Measurements from ENCODE around the gene NRIP1.

NRIP1 gene

DNA sequence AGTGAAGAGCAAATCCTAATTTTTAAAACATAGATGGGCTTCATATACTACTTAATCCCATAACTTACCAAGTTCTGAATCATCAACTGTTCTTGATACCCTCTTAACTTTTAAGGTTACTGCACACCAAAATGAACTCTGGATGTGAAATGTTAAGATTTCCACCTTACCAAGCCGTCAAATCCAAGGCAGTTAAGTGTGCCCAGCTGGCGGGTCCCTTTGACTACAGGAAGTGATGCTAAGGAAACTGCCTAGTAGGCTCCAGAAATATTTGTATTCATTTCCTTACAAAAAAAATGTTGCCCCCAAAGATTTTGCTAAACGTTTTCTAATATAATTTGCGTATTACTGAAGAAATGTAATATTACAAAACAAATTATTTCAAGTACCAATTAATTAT is 10.7 kb downstream of the NRIP1 start:
- H3K4me3 ChIP-seq (ENCODE audit: low read length): no peak overlapping the region
- H3K27me3 ChIP-seq (replicated peaks; ENCODE audit: insufficient read depth, low read length): no peaks in the 10 kb centered on the region
- H3F3A ChIP-seq (ENCODE audit: insufficient read depth, low read length): no peaks in the 10 kb centered on the region
- no peak overlapping the region for H3K9ac ChIP-seq (ENCODE audit: low read length)
- H3K36me3 ChIP-seq (replicated peaks; ENCODE audit: insufficient read depth, low read length): no peaks in the 10 kb centered on the region
- no peaks in the 10 kb centered on the region for H3K9me3 ChIP-seq (replicated peaks; ENCODE audit: insufficient read depth, low read length)
- H3K27ac ChIP-seq (ENCODE audit: low read length): no peak overlapping the region
- no peak overlapping the region for H2AFZ ChIP-seq (ENCODE audit: low read length)
- H4K20me1 ChIP-seq (ENCODE audit: insufficient read depth, low read length): no peaks in the 10 kb centered on the region
- no peak overlapping the region for H3K4me2 ChIP-seq (ENCODE audit: low read depth, low read length)
- no peak for DNase-seq
- no peaks in the 10 kb centered on the region for H3K9me2 ChIP-seq (replicated peaks; ENCODE audit: insufficient read depth, low read length)
- no peaks in the 10 kb centered on the region for H3K4me1 ChIP-seq (ENCODE audit: low read length)
- H3K79me2 ChIP-seq (ENCODE audit: low read length): peaks cover 50% of the 10 kb centered on the region
- TF ChIP-seq EZH2 (optimal IDR thresholded peaks at IDR 0.05; ENCODE audit: low read depth, low read length) (no peak), EZH2phosphoT487 (IDR thresholded peaks at IDR 0.05; ENCODE audit: low read length) (no peak), CTCF (IDR thresholded peaks at IDR 0.05; ENCODE audit: low read length) (no peak)

- Histone ChIP-seq H3K4me3 (ENCODE audit: low read length) (no peak overlapping the region), H3K27ac (ENCODE audit: low read length) (no peak overlapping the region), H3F3A (ENCODE audit: insufficient read depth, low read length) (no peaks in the 10 kb centered on the region), H3K4me1 (ENCODE audit: low read length) (no peaks in the 10 kb centered on the region), H3K27me3 (replicated peaks; ENCODE audit: insufficient read depth, low read length) (no peaks in the 10 kb centered on the region), H2AFZ (ENCODE audit: low read length) (no peak overlapping the region), H3K9ac (ENCODE audit: low read length) (no peak overlapping the region), H3K9me2 (replicated peaks; ENCODE audit: insufficient read depth, low read length) (no peaks in the 10 kb centered on the region), H3K36me3 (replicated peaks; ENCODE audit: insufficient read depth, low read length) (no peaks in the 10 kb centered on the region), H3K79me2 (ENCODE audit: low read length) (peaks cover 44% of the 10 kb centered on the region), H4K20me1 (ENCODE audit: insufficient read depth, low read length) (no peaks in the 10 kb centered on the region), H3K4me2 (ENCODE audit: low read depth, low read length) (no peak overlapping the region), H3K9me3 (replicated peaks; ENCODE audit: insufficient read depth, low read length) (no peaks in the 10 kb centered on the region)
- DNase-seq: no peak
- TF ChIP-seq EZH2phosphoT487 (IDR thresholded peaks at IDR 0.05; ENCODE audit: low read length) (no peak), EZH2 (optimal IDR thresholded peaks at IDR 0.05; ENCODE audit: low read depth, low read length) (no peak), CTCF (IDR thresholded peaks at IDR 0.05; ENCODE audit: low read length) (no peak)
Measured at GRCh38 chr21:15053500-15053899, 11.3 kb downstream of the NRIP1 start.

- no peak overlapping the region for H3K4me2 ChIP-seq (ENCODE audit: low read depth, low read length)
- no peaks in the 10 kb centered on the region for H3K9me2 ChIP-seq (replicated peaks; ENCODE audit: insufficient read depth, low read length)
- no peaks in the 10 kb centered on the region for H3K9me3 ChIP-seq (replicated peaks; ENCODE audit: insufficient read depth, low read length)
- no peak overlapping the region for H3K4me3 ChIP-seq (ENCODE audit: low read length)
- no peaks in the 10 kb centered on the region for H3F3A ChIP-seq (ENCODE audit: insufficient read depth, low read length)
- H3K36me3 ChIP-seq (replicated peaks; ENCODE audit: insufficient read depth, low read length): no peaks in the 10 kb centered on the region
- no peak for TF ChIP-seq CTCF (IDR thresholded peaks at IDR 0.05; ENCODE audit: low read length)
- no peak for TF ChIP-seq EZH2 (optimal IDR thresholded peaks at IDR 0.05; ENCODE audit: low read depth, low read length)
- TF ChIP-seq EZH2phosphoT487 (IDR thresholded peaks at IDR 0.05; ENCODE audit: low read length): no peak
- no peak overlapping the region for H2AFZ ChIP-seq (ENCODE audit: low read length)
- H3K4me1 ChIP-seq (ENCODE audit: low read length): no peaks in the 10 kb centered on the region
- H3K27ac ChIP-seq (ENCODE audit: low read length): no peak overlapping the region
- H3K79me2 ChIP-seq (ENCODE audit: low read length): peaks cover 37% of the 10 kb centered on the region
- DNase-seq: no peak
- no peaks in the 10 kb centered on the region for H3K27me3 ChIP-seq (replicated peaks; ENCODE audit: insufficient read depth, low read length)
- H4K20me1 ChIP-seq (ENCODE audit: insufficient read depth, low read length): no peaks in the 10 kb centered on the region
- no peak overlapping the region for H3K9ac ChIP-seq (ENCODE audit: low read length)
Measured at GRCh38 chr21:15052459-15052763, 12.4 kb downstream of the NRIP1 start.
